ENCODE measurements around the gene ZNF525. TPM values are rescaled to one million over a fixed set of nuclear protein-coding genes. Genes with fewer than 3 reads are reported as not detected.

Gene ZNF525
- total RNA-seq, 4 donors from 2014 or later, result 6.5 to 13.1 (median 10.1) TPM

DNA sequence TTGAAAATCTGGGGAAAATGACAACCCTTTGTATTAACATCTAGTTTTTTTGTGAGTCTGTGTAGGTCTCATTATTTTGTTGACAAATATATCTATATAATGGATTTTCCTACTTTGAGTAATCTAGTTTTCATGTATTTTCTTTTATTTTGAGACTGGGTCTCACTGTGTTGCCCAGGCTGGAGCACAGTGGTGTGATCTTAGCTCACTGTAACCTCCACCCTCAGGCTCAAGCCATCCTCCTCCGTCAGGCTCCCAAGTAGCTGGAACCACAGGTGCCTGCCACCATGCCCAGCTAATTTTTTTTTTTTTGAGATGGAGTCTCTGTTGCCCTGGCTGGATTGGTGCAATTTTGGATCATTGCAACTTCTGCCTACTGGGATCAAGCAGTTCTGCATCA is 9.2 kb downstream of the ZNF525 start:
- WGBS, 2 donors, result 94 to 100% methylated on average over 1 of the region's 1 CpG
- intact Hi-C loops (cut with DNase I; ENCODE audit: low total_unique reads), result no loop called here
- no peak overlapping the region for H3K4me3 ChIP-seq (ENCODE audit: low read depth, poor library complexity, severe bottlenecking)
- no peak for TF ChIP-seq POLR2A (IDR thresholded peaks at IDR 0.05)
- TF ChIP-seq, protein P1, sequence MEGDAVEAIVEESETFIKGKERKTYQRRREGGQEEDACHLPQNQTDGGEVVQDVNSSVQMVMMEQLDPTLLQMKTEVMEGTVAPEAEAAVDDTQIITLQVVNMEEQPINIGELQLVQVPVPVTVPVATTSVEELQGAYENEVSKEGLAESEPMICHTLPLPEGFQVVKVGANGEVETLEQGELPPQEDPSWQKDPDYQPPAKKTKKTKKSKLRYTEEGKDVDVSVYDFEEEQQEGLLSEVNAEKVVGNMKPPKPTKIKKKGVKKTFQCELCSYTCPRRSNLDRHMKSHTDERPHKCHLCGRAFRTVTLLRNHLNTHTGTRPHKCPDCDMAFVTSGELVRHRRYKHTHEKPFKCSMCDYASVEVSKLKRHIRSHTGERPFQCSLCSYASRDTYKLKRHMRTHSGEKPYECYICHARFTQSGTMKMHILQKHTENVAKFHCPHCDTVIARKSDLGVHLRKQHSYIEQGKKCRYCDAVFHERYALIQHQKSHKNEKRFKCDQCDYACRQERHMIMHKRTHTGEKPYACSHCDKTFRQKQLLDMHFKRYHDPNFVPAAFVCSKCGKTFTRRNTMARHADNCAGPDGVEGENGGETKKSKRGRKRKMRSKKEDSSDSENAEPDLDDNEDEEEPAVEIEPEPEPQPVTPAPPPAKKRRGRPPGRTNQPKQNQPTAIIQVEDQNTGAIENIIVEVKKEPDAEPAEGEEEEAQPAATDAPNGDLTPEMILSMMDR (IDR thresholded peaks at IDR 0.05), result no peak
- DNase-seq (ENCODE audit: low spot score in 2 of 2), result no peak

- WGBS, 2 donors, result 91 to 95% methylated on average over 3 of the region's 3 CpGs
- TF ChIP-seq, protein P1 (IDR thresholded peaks at IDR 0.05), result no peak
- TF ChIP-seq POLR2A (IDR thresholded peaks at IDR 0.05), result no peak
- no peak overlapping the region for H3K4me3 ChIP-seq (ENCODE audit: low read depth, poor library complexity, severe bottlenecking)
- DNase-seq (ENCODE audit: low spot score in 2 of 2), result no peak
- intact Hi-C loops (cut with DNase I; ENCODE audit: low total_unique reads), result no loop called here
Measured at GRCh38 chr19:53381376-53381775, 15.9 kb downstream of the ZNF525 start.

DNA sequence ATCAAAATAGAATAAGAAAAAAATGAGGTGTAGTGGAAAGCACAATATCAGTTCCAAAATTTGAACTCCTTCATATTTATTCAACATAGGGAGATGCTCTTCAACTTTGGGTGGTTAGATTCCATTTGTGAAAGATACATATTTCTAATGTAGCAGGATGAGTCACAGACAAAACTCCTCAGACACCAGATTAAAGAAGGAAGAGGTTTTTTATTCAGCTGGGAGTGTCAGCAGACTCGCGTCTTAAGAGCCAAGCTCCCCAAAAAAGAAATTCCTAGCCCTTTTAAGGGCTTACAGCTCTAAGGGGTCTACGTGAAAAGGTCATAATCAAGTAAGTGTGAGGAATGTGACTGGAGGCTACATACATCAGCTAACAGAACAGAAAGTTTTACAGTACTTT is 22.7 kb downstream of the ZNF525 start:
- intact Hi-C loops (cut with DNase I; ENCODE audit: low total_unique reads), result no loop called here
- no peak for DNase-seq (ENCODE audit: low spot score in 2 of 2)
- TF ChIP-seq, protein P1 (IDR thresholded peaks at IDR 0.05), result no peak
- TF ChIP-seq POLR2A (IDR thresholded peaks at IDR 0.05), result no peak
- 51 to 56% methylated on average over 3 of the region's 3 CpGs for WGBS, 2 donors
- no peak overlapping the region for H3K4me3 ChIP-seq (ENCODE audit: low read depth, poor library complexity, severe bottlenecking)

DNA sequence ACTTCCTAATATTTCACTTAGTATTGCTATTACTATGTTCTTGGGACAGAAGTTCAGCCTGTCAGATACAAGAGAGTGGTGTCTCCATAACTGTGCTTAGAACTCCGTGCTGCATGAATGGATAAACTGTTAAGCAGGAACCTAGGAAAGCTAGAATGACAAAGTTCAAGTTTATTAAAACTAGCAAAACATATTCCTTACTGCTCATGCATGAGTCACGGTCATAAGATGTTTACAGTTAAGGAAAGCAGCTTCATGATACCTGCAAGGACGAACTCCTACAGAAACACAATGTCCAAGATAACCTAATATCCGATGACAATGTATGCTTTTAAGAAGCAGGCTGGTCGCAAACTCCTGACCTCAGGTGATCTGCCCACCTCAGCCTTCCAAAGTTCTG is 23.4 kb downstream of the ZNF525 start:
- WGBS, 2 donors, result 89 to 90% methylated on average over 5 of the region's 5 CpGs
- TF ChIP-seq POLR2A (IDR thresholded peaks at IDR 0.05), result no peak
- TF ChIP-seq, protein P1 (IDR thresholded peaks at IDR 0.05), result no peak
- no peak for DNase-seq (ENCODE audit: low spot score in 2 of 2)
- intact Hi-C loops (cut with DNase I; ENCODE audit: low total_unique reads), result no loop called here
- no peak overlapping the region for H3K4me3 ChIP-seq (ENCODE audit: low read depth, poor library complexity, severe bottlenecking)

DNA sequence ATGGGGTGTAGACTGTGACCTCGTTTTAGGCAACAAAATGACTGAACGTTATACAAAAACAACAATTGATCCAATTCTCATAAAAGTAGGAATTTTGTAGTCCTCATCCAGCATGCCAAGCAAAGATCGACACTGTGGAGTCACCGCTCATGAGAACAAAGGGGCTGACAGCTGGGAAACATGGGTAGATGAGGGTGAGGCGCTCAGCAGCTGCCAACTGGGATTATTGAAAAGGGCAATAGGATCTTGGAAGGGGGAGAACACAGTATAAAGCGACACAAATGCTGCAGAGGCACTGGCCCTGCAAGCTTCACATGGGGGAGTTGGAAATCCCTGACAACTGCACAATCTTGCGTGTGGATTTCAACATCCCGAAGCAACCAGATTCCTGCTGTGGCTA is 24.1 kb downstream of the ZNF525 start:
- DNase-seq (ENCODE audit: low spot score in 2 of 2), result no peak
- H3K4me3 ChIP-seq (ENCODE audit: low read depth, poor library complexity, severe bottlenecking), result no peak overlapping the region
- TF ChIP-seq POLR2A (IDR thresholded peaks at IDR 0.05), result no peak
- TF ChIP-seq, protein P1 (IDR thresholded peaks at IDR 0.05), result no peak
- 72 to 77% methylated on average over 8 of the region's 8 CpGs for WGBS, 2 donors
- intact Hi-C loops (cut with DNase I; ENCODE audit: low total_unique reads), result no loop called here

GRCh38 chr19:53389978-53390377 is 24.5 kb downstream of the ZNF525 start:
- H3K4me3 ChIP-seq (ENCODE audit: low read depth, poor library complexity, severe bottlenecking), result no peak overlapping the region
- 33 to 47% methylated on average over 22 of the region's 22 CpGs for WGBS, 2 donors
- intact Hi-C loops (cut with DNase I; ENCODE audit: low total_unique reads), result no loop called here
- no peak for TF ChIP-seq POLR2A (IDR thresholded peaks at IDR 0.05)
- TF ChIP-seq, protein P1 (IDR thresholded peaks at IDR 0.05), result no peak
- no peak for DNase-seq (ENCODE audit: low spot score in 2 of 2)

Measured in lower leg skin (tissue), 4 donors.